Left cardiac atrium (tissue), 4 donors: ENCODE measurements around the gene FBXW5. TPM values are rescaled to one million over a fixed set of nuclear protein-coding genes. Genes with fewer than 3 reads are reported as not detected.

Experiments
- ATAC-seq, 2 donors: fragments of 200-7000 bp; cut with Tn5 transposase; one replicate each; pipeline ENCODE4 v1.9.1; 2020; ENCODE audit warnings: mild to moderate bottlenecking in 2 of 2, moderate library complexity in 2 of 2
- DNase-seq: peaks from one replicate; pipeline ENCODE4 v3.0.0-alpha.2; 2020
- intact Hi-C, 2 donors: fragments of 100-400 bp; cut with DNase I; formaldehyde crosslinking; loops; one replicate each; pipeline versions ENCODE4 v1.14.1 to v1.15.1; 2022 to 2023
- total RNA-seq, 2 donors: library from RNA; stranded (reverse); fragmentation: NEBNext Ultra II Directional; extraction: Animal tissue kit (Norgen Biotek cat#: 25700); gene quantifications; one replicate each; pipeline ENCODE4 v1.2.1, GENCODE V29; 2021
- donor health status: DM: no; HTN: yes; CAD: no.
- donor health status: DM: no; HTN: yes; CAD: no; lungs with severe emphysema.
- donor health status: DM: yes; HTN: yes; CAD: no.
- donor health status: Dilated cardiomyopathy.

Gene FBXW5
- total RNA-seq, 2 donors from 2014 or later = 98.4 to 130 TPM

DNA sequence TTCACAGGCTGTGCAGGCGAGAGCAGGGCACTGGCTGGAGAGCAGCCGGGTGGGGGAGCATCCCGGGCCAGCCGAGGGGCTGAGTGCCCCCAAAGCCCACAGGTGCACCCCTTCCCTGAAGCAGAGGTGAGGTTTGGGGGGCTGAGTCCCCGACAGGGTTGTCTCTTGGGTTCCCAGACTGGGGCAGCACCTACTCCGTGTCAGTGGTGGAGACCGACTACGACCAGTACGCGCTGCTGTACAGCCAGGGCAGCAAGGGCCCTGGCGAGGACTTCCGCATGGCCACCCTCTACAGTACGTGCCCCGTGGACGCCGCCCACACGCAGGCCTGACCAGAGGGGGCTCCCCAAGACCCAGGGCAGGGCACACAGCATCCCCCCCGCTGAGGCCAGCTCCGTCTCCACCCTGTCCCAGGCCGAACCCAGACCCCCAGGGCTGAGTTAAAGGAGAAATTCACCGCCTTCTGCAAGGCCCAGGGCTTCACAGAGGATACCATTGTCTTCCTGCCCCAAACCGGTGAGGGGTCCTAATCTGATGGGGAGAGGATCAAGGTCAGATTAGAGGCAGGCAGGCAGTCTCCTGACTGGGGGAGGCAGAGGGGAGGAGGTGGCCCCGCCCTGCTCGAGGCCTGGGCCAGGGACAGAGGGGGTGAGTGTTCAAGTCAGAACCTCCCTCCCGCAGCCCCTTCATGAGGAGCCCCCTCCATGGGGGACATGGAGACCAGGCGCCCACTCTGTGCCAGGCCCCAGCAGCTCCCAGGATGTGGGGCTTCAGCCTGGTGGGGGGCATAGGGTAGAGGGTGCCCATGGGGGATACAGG lies 35.4 kb upstream of the FBXW5 start:
- intact Hi-C loops = no loop called here
- DNase-seq (no peak), ATAC-seq (no peak)

DNA sequence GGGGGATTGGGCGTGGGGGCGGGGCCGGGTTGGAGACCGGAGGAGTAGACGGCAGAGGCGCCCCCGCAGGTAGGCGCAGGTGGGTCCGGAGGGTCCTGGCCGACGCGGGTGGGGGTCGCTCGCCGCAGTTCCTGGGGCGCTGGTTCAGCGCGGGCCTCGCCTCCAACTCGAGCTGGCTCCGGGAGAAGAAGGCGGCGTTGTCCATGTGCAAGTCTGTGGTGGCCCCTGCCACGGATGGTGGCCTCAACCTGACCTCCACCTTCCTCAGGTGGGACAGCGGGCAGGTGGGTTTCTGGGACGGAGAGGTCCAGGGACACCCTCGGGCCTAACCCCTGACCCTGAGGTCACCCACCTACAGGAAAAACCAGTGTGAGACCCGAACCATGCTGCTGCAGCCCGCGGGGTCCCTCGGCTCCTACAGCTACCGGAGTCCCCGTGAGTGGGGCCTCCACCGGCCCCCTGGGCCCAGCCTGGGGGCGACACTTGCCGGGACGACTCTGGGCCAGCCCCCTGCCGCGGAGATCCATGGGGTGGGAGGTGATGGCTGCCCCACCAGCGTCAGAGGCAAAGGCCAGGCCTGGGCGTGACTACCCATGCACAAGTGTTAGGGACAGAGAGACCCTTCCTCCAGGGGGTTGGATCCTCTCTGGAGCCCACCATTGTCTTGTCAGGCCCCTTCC lies 34.5 kb upstream of the FBXW5 start:
- intact Hi-C loops = no loop called here
- DNase-seq (no peak), ATAC-seq (no peak)

DNA sequence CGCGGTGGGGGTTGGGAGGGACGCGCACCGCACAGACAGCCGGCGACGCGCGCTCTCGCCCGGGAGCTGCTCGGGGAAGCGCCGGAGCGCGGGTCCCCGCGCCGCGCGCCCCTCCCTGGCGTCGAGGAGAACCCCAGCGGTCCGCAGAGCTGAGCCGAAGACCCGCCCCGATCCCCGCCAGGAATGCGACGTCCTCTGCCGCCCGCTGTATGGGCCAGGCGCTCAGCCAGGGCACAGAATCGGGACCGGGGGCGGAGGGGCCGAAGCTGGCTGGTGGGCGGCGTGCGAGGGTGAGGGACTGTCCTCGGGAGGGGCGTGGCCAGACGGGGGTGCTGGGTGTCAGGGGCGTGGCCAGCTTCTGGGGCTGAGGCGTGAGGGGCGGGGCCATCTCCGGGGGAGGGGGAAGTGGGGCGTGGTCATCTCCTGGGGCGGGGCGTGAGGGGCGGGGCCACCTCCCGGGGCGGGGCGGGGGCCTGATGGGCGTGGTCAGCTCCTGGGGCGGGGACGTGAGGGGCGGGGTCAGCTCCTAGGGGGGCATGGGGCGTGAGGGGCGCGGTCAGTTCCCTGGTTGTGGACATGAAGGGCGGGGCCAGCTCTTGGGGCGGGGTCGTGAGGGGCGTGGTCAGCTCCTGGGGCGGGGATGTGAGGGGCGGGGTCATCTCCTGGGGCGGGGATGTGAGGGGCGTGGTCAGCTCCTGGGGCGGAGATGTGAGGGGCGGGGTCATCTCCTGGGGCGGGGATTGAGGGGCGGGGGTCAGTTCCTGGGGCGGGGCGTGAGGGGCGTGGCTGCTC lies 33.7 kb upstream of the FBXW5 start:
- peak; percentile 55 to 67 for ATAC-seq
- intact Hi-C loops = no loop called here
- peak; percentile 86 for DNase-seq

DNA sequence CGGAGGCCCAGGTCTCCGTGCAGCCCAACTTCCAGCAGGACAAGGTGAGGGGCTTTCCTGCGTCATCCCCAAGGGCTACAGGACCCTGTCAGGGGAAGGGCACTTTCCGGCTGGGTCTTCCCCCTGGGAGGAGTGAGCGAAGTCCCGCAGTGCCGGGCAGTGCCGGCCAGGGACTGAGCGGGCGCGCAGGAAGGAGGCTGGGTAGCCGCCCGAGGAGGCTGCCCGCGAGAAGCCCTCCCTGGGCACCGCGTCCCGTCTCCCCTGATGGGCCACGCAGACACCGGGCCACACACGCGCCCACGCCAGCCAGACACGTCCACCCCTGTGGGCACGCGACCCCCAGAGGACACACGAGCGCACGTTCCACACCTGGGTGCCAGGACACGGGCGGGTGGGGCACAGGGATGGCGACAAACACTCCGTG lies 33.1 kb upstream of the FBXW5 start:
- intact Hi-C loops = no loop called here
- no peak for DNase-seq
- peak in 1 of 2 donors; percentile 0 for ATAC-seq

DNA sequence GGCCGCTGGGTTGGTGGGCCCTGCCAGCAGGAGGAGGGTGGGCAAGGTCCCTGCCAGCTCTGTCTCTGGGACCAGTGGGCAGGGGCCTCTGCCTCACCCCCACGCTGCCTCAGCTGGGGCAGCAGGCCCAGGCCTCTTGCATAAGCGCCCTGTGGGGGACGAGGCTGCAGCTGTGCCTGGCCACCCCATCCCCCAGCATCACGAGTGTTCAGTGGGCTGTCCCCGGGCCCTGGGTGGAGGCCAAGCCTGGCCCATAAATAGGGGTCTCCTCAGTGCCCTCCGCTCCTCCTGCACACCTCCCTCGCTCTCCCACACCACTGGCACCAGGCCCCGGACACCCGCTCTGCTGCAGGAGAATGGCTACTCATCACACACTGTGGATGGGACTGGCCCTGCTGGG lies 32.7 kb upstream of the FBXW5 start, which contains the start of gene PTGDS:
Gene PTGDS, plus strand, starts transcription at position 282 of the 400 bp plus-strand sequence. Its CDS starts 75 bp downstream, at position 357.
- peak; percentile 76 for DNase-seq
- intact Hi-C loops = no loop called here
- ATAC-seq = peak; percentile 19 to 62

DNA sequence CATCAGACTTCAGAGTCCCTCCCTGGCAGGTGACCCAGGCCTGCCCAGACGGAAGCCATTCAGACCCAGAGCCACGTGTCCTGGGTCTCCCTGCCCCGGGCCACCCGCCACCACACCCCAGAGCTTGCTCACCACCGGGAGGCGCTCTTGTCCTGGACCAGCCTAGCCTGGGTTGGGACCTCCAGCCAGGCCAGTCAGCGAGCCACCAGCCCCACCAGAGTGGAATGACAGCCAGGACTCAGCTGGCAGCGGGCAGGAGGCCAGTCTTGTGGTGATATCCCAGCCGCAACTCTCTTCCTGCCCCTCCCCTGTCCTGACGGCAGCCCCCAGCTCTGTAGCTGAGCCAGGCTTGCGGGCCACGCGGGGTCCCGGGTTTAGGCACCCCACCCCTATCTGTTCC lies 31.1 kb upstream of the FBXW5 start:
- peak in 1 of 2 donors; percentile 9 for ATAC-seq
- intact Hi-C loops = no loop called here
- DNase-seq = peak; percentile 77

DNA sequence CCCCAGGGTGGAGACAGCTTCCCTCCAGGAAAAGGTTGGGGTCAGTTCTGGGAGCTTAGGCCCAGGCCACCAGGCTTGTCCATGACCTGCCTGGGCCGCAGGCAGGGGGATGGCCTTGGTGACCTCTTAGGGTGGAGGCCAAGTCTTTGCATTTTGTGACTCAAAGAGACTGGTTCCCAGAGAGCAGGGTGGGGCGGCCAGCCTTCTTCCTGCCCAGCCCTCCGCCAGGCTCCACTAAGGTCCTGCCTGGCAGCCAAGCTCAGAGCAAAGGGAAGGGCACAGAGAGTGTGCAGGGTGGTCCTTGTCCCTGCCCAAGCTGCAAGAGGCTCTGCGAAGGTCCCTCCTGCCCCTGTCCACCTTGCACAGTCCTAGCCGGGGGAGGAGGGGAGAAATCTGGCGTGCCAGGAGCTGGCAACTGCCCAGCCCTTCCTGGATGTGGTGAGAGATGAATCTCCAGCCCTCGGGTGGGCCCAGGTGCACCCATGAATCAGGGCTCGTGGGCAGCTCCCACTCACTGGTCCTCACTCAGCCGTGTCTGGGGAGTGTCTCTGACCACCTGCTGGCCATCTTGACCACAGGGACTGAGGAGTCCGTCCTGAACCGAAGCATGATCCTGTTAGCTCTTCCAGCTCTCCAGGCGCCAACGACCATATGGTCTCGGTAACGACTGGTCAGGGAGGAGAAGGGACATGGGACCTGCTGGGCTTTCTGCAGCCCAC lies 30.4 kb upstream of the FBXW5 start:
- intact Hi-C loops = no loop called here
- peak in 1 of 2 donors; percentile 4 for ATAC-seq
- DNase-seq = peak; percentile 71

DNA sequence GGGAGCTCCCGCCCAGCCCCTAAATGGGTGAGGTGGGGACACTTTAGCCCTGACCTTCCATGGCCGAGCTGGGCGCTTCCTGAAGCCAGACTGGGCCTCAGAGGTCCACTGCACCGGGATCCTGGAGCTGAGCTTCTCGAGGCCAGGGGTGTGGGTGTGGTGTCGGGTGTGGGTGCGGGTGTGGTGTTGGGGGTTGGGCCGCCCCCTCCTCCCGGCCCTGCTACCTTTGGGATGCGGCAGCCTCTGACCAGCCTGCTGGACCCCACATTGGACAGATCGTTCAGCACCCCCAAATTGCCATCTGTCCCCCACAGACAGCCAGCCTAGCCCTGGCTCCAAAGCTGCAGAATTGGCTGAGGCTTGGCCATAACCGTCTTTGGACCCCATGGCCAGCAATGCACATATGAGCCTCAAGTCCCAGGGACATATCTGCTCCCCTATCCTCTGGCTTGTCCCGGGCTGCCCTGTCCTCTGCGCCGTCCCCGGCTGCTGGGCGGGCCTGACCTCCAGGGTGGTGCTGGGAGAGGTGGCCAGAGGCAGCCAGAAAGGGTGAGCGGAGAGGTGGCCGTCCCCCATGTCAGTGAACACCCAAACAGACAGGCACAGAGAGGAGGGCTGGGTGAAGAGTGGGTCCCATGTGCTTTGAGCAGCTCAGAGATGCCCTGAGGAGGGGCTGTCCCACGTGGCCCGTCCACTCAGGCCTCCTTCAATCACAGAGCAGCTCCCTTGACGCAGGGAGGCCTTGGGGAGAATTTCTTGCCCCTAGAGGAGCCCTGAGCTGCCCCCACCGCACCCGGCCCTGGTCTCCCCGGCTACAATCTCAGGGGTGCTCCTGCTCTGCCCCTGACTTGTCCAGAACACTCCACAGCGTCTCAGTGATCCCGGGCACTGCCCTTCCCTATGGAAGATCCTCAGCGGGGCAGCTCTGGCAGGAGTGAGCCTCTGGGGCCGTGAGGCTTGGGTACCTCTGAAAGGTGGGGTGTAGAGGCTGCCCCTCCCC lies 29.4 kb upstream of the FBXW5 start:
- ATAC-seq (no peak), DNase-seq (no peak)
- intact Hi-C loops = no loop called here

DNA sequence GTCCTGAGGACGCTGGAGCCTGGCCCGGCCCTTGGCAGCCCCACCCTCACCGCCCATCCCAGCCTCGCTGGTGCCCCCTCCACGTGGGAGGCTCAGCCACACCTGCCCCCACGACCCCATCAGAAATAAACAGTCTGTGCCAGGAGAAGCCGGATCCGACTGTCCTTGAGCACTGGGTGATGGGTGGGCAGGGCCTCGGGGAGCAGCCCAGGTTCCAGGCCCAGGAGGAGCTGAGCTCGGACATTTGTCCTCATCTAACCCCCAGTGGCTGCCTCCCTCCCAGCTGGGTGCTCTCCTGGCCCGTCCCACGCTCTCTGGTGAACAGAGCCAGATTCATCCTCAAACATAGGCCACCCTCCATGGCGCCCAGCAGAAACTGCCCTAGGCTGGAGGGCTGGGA lies 28.2 kb upstream of the FBXW5 start:
- intact Hi-C loops = no loop called here
- DNase-seq (no peak), ATAC-seq (no peak)

DNA sequence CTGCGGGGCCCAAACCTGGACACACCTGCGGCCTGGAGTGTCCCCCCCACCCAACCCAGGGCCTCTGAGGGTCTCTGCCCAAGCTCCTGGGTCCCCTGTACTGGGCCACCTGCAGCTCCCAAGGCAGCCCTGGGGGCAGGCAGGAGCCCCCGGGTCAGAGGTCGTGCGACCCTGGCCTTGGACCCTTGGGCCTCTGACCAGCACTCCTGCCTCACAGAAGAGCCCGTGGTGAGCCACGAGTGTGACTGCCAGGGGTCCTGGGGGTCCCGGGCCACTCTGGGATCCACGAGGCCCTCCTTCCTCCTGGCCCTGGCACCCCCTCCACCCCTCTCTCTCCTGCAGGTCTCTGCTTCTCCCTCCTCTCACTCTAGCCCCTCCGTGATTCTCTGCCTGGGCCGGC lies 27.8 kb upstream of the FBXW5 start:
- no peak for DNase-seq
- intact Hi-C loops = no loop called here
- ATAC-seq = no peak

DNA sequence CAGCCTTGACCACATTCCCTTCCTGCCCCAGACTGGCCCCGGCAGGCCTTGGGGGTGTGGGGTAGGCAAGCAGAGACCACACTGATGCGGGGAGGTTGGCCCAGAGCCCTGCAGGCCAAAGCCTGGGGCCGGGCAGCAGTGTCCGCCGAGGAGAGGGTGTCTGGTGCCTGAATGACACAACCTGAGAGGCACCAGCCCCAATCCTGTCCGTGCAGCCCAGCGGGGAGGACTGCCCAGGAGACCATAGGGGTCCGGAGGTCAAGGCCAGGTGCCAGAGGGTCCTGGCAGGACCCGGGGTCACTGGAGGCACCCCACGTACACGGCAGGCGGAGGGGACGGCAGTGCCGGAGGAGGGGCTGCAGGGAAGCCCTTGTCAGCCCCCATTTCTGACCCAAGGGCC lies 27.2 kb upstream of the FBXW5 start:
- ATAC-seq (no peak), DNase-seq (no peak)
- intact Hi-C loops = no loop called here

DNA sequence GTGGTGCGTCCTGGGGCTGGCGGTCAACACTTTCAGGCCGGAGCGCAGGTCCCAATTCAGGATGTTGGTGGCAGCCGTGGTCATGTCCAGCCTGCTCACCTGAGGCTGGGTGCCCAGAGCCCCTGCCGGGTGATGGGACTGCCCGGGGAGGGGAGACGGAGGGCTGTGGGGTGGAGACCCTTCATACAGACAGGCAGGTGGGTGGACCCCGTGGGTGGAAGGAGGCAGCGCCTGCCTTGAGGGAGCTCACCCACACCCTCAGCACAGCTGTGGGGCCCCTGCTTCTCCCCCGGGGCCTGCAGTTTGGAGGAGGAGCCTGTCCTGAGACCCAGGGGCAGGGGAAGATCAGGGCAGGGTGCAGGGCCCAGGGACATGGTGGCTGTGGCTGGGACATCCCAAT lies 25.8 kb upstream of the FBXW5 start:
- no peak for DNase-seq
- no peak for ATAC-seq
- intact Hi-C loops = no loop called here

DNA sequence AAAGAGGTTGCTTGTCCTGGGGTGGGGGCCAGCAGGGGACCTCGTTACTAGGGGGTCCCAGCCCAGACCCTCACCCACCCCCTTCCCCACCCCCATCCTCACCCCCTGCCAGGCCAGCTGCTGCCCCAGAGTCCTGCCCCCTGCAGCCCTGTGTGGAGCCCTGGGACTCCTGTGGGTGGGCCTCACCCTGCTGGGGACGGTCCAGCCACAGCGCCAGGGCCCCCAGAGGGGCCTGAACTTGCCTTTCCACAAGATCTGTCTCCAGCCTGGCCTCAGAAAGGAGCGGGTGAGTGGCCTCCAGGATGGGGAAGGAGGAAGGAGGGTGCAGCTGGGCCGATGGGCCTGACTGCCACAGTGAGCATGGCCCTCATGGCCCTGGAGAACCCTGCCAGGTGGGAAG lies 25.2 kb upstream of the FBXW5 start:
- DNase-seq = no peak
- ATAC-seq = no peak
- intact Hi-C loops = no loop called here

DNA sequence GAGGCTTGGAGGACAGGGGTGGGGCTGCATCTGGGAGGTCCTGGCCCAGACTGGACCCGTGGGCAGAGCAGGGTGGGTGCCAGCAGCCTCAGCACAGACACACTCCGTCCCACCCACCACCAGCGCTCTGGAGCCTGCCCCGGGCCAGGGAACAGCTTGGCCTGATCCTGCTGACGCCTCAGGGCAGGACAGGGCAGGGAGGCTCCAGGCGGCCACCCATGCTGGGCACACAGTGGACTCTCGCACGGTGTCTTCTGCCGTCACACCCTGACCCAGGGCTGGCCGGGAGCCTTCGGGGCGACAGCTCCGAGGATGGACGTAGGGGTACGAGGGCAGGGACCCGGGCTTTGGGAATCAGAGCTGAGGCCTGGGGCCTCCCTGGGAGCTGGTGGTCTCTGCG lies 24.6 kb upstream of the FBXW5 start:
- ATAC-seq = no peak
- intact Hi-C loops = no loop called here
- DNase-seq = no peak

DNA sequence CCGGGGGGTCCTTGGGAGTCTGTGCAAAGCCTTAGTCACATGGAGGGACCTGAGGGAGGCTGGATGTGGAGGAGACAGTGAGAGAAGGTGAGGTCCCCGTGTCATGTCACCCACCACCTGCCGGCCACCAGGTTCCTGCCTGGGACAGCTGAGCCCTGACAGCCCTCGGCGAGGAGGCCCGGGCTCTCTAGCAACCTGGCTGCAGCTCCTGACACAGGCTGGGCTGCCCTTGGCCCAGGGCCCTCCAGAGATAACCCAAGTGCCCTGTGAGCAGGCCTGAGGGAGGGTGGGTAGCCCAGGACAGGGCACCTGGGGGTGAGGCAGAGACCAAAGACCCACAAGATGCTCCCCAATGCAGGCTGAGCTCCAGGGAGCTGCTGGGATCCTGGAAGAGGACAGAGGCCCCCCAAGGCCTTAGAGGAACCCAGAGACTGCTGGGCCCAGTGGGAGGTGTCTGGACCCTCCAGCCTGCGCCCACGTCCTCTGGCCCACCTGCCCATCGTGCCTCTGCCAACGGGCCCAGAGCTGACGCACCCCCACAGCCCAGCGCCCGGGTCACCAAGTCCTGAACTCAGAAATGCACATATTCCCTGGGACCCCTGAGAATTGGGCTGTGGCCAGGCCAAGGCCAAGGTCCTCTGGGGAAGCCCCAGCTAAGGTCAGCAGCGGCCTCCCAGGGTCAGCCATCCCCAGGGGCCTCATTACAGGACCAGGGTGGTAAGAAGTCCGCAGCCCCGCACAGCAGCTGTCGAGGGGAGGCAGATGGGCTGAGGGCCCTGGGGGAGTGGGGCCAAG lies 24.0 kb upstream of the FBXW5 start:
- intact Hi-C loops = no loop called here
- no peak for ATAC-seq

DNA sequence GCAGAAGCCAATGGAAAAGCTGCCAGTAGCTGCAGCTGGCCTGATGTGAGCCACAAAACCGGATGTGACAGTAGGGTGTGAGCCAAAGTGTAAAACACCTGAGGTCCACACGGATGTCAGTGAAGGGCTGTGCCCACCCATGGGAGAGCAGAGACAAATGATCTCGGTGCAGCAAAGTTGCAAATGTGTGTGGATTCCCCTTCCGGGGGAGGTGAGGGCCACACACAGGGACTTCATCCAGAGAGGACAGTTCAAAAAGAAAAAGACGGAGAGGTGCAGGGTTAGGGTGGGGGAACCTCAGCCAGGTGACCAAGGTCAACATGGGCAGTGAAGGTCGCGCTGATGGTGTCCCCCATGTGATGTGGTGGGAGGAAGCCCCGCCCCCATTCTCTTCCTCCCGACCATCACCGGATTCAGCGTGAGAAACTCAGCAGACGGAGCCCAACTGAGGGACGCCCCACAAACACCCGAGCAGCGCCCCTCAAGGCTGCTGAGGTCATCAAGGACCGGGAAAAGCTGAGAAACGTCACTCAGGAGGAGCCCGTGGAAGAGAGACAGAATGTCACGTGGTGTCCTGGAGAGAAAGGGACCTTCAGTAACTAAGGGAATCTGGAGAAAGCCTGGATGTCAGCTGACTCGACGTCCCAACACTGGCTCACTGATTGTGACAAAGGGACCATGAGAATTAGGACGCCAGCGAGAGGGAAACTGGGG lies 21.4 kb upstream of the FBXW5 start:
- DNase-seq = no peak
- peak in 1 of 2 donors; percentile 3 for ATAC-seq
- intact Hi-C loops = no loop called here

More for the DNA sequence above, 24.0 kb upstream of the FBXW5 start:
- DNase-seq = no peak
